Inflammatory macrophage treated with lipopolysaccharide for 4 hours (primary cell): ENCODE measurements around the gene CCDC141.

Experiments
- DNase-seq: peaks from one replicate; pipeline ENCODE4 v3.0.0-alpha.2; 2020

Gene CCDC141

GRCh38 chr2:178863130-178863855 is 186.6 kb downstream of the CCDC141 start:
- peak; percentile 33 for DNase-seq

DNA sequence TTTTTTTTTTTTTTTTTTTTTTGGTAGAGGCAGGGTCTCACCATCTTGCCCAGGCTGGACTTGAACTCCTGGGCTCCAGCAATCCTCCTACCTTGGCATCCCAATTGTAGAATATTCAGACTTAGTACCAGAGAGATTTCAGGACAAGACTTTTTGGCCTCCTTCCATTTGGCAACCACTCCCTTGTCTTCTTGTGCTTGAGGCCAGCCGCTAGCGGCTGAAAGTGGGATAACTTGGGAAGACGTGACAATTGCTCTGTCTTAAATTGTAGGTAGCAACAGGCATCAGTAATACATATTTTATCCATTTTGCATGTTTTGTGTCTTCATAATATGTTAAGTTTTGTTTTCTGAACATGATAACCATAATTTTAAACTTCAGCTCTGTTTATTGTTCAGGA is 189.4 kb downstream of the CCDC141 start:
- no peak for DNase-seq

DNA sequence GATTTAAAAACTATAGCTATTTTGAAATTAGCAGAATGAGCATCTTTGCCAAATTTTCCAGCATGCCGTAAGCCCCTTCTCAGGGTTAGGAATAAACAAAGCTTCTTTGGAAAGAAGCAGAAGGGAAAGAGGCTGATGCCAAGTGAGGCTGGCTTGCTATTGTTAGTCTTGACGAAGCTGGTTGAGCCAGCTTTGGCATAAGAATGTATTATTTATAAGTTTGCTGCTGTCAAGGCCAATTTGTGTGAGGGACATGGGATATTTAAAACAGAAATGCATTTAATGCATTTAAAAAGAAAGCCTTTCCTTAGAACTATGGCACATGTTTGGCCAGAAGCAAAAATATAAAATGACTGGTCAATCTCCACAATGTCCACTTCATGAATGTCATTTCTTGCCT is 190.2 kb downstream of the CCDC141 start:
- no peak for DNase-seq

DNA sequence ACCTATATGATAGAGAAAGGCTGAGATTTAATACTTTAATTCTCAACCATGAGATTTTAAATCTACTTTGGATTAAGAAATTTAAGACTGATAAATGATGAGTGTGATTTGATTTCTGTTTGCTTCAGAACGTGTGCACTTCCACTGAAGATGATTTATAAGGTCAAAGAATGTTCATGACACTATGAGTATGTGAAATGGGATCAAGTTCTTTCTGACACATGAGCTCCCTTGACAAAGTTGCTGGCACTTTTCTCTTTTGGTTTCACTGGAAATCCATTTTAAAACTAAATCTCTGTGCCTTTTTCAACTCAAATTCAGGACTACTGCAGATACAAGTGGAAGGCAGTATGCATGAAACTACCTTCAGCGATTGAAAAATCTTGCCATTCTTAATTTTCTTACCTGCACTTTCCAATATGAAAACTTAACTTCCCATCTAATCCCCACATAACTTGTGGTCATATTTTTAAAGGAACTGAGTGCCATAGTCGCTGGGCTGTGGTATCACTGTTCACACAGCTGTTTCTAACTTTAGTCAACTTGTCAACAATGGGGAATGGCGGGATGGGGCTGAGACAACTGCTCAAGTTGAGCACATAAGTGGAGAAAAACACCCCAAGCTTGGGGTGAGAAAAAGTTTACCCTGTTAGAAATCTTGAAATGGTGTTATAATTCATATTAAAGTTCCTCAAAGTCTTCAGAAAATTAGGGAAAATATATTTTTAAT is 190.9 kb downstream of the CCDC141 start:
- no peak for DNase-seq

DNA sequence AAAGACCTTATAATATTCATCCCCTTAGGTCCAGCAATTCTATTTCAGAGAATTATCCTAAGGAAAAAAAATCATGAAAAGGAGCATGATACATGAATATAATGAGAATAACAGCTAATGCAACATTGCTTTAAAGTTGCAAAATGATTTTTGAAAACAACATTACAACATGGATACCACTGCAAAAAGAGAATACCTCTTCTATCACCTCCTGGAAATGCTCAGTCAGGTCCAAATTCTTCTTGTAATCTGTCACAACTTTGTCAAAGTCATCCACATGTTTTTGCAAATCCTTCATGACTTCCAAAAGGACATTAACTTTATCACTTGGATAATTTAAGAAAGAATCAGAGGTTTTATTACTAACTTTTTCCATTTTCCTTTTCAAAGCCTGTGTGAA is 194.8 kb downstream of the CCDC141 start:
- no peak for DNase-seq

GRCh38 chr2:178848335-178848734 is 201.6 kb downstream of the CCDC141 start:
- no peak for DNase-seq

GRCh38 chr2:178846458-178846802 is 203.5 kb downstream of the CCDC141 start:
- DNase-seq, result no peak

- DNase-seq, result no peak
Measured at GRCh38 chr2:178845566-178846457, 204.1 kb downstream of the CCDC141 start.

- DNase-seq, result no peak
Measured at GRCh38 chr2:178844701-178845100, 205.2 kb downstream of the CCDC141 start.

DNA sequence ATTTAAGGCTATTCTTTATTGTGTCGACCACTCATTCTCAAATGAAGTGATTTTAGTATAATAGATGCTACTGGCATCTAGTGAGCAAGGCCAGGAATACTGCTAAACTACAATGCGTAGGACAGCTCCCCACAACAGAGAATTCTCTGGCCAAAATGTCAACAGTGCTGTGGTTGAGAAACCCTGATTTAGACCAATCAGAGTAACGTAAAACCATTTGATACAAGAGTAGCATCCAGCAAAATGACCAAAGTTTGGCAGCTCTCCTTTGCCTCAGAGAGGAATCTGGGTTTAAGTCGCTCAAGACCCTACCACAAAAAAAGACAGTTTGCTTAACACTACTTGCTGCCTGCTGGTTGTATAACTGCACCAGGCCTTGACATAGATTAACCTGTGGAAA is 205.7 kb downstream of the CCDC141 start:
- DNase-seq, result no peak

GRCh38 chr2:178843697-178844096 is 206.2 kb downstream of the CCDC141 start:
- no peak for DNase-seq

- no peak for DNase-seq
Measured at GRCh38 chr2:178836807-178837206, 213.1 kb downstream of the CCDC141 start.

GRCh38 chr2:178834086-178834485 is 215.9 kb downstream of the CCDC141 start:
- DNase-seq, result no peak

DNA sequence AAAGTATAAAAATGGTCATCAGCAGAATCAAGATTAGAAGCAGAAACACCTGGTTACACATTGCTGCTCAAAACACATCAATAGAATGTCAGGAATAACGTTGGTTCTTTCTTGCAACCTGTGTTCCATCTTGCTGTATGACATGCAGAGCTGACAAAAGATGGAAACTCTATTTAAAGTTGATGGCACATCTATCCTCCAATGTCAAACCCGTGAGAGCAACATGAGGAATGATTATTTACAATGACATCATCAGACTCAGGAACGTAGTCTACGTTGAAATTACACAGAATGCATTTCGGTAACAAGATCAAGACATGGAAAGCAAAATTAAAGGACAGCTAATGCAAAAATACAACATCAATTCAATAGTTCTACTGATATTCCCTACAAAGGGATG is 216.6 kb downstream of the CCDC141 start:
- no peak for DNase-seq

GRCh38 chr2:178830451-178830850 is 219.5 kb downstream of the CCDC141 start:
- no peak for DNase-seq

- no peak for DNase-seq
Measured at GRCh38 chr2:178829981-178830380, 220.0 kb downstream of the CCDC141 start.

- DNase-seq, result no peak
Measured at GRCh38 chr2:178829299-178829960, 220.5 kb downstream of the CCDC141 start.

- DNase-seq, result no peak
Measured at GRCh38 chr2:178828486-178828881, 221.5 kb downstream of the CCDC141 start.

DNA sequence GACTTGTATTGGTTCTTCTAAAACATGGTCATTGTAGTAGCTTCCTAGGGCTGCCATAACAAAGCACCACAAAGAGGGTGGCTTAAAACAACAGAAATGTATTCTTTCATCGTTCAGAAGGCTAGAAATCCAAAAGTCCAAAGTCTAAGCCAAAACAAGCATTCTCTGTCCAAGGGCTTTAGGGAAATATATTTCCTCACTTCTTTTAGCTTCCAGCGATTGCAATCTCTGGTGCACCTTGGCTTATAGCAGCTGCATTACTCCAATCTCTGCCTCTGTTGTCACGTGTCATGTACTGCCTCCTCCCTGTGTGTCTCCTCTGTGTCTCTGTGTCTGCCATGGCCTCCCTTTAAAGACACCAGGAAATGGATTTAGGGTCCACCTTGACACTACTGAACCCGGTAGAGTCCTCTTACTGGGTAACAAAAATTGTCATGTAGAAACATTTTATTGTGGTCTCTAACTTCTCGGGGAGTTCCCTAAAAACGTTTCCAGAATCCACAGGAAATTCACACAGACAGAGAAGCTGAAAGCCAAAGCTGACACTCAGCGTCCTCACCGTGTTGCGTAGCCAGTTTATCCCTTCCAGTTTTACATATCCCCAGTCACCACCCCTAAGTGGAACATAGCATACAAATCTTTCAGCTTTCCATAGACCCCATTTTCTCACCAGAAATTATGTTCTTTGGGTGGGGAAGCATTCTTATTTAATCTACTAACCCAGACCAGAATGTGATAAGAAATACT is 222.0 kb downstream of the CCDC141 start:
- DNase-seq, result no peak

- no peak for DNase-seq
Measured at GRCh38 chr2:178827111-178827510, 222.8 kb downstream of the CCDC141 start.

DNA sequence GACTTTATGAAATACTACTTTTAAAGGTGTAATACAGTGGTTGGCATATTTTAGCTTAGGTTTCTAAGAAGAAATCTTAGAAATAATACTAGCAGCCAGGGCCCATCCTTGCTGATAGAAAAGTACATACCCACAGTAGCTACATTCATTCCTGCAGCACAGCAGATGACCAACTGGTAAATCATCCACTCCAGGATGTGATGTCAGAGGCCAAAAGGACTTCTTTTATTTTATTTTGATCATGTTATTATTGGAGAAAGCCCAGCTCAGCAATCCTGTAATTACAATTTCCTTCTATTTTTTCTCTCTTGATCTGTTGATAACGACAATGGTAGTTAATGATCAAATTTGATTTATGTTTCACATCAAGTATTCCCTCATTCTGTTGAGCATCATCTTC is 224.8 kb downstream of the CCDC141 start:
- no peak for DNase-seq

- no peak for DNase-seq
Measured at GRCh38 chr2:178824181-178824580, 225.8 kb downstream of the CCDC141 start.
